ENCODE results near the gene CNPPD1. TPM values are rescaled to one million over a fixed set of nuclear protein-coding genes. Genes with fewer than 3 reads are reported as not detected.

The CNPPD1 gene
- total RNA-seq (10 to 100 TPM; 42.3 to 43.4 TPM), total RNA-seq (20.0 to 121 (median 77.9) reads per million in 172 experiments)
- polyA plus RNA-seq (2013, experiment 1 of 2) = 64.6 TPM
- polyA plus RNA-seq (2013, experiment 2 of 2) = 73.7 TPM

DNA sequence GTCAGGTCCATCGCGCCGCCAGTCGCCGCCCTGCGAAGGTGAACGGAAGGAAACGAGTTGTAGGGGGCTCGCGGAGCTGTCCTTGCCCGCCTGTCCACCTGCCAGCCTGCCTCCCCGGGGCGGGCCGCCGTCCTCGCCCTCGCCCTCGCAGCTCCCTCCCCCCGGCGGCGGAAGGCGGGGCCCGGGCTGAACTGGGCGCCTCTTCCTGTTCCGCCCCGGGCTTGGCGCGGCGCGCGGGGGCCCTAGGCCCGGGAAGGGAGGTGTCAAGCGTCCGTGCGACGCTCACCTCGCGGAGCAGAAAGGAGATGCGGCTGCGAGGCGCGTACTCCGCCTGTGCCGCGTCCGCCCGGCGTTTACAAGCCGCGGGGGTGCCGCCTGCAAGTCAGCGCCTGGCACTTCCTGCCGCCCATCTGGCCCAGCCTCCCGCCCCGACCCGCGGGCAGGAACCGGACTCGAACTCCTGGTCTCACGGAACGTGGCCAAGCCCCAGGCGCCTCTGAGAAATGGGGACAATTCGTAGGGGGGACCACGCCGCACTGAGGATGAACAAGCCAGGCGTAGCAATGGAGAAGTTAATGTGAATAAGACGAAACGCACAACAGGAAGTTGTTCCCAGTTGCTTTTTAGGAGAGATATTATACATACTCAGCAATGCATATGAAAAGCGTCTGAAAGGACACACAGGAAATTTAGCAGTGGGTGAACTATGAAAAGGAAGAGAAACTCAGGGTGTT, at the start of gene CNPPD1:
TSS of gene CNPPD1 (minus strand) at position 108 of the 734 bp plus-strand sequence. CDS start at position 11, 97 bp downstream.
- peak within 1 kb of the TSS; percentile 90 for H3K4me3 ChIP-seq (ENCODE audit: low read length)
- CTCF ChIA-PET = interaction anchor here (0.7 to 4.0 kb wide), 8 partner anchors 17 to 197 kb away, joined by 3 to 19 read pairs (median 4); partner anchors contain the start of genes ABCB6, NHEJ1 and ZFAND2B
- DNase-seq (peak; percentile 71 to 95 (median 88)), ATAC-seq (ENCODE audit: poor library complexity) (peak; percentile 74)
- peaks cover 81% of the 10 kb centered on the region for H3K4me1 ChIP-seq (ENCODE audit: insufficient read depth, low read length)
- peaks cover 82% of the 10 kb centered on the region for H3K36me3 Mint-ChIP-seq (ENCODE audit: low read depth)
- peaks cover 68% of the 10 kb centered on the region for H3K4me1 Mint-ChIP-seq (ENCODE audit: low read depth)
- H3K9me3 ChIP-seq (ENCODE audit: control insufficient read depth in 1 of 2, insufficient read depth in 1 of 2, low read length in 2 of 2) = no peaks in the 10 kb centered on the region
- H3K4me3 Mint-ChIP-seq = peak within 1 kb of the TSS; percentile 94
- no peaks in the 10 kb centered on the region for H3K27me3 ChIP-seq (ENCODE audit: control insufficient read depth in 1 of 2, insufficient read depth in 2 of 2, low read length in 2 of 2)
- POLR2A ChIA-PET = interaction anchor here (0.6 to 5.5 kb wide), 31 partner anchors 9 to 503 kb away, joined by 3 to 139 read pairs (median 7); partner anchors contain the start of genes ABCB6, ANKZF1, ATG9A and DNAJB2
- intact Hi-C loops (cut with DNase I, micrococcal nuclease) = loop anchor here (1.0 to 10.0 kb wide), 12 partner anchors 29 to 780 kb away; partner anchors contain the start of genes ANKZF1 (in 1 of the 2), ATG9A (in 1 of the 2), CTDSP1 (in 1 of the 2) and DNAJB2 (in 1 of the 2)
- H3K27ac ChIP-seq (ENCODE audit: low read depth in 1 of 2, low read length in 2 of 2) = peak within 1 kb of the TSS; percentile 97 to 99
- H3K36me3 ChIP-seq (ENCODE audit: insufficient read depth, low read length) = peaks cover 57% of the 10 kb centered on the region
- H3K27me3 Mint-ChIP-seq = no peaks in the 10 kb centered on the region
- peak within 1 kb of the TSS; percentile 99 for H3K27ac Mint-ChIP-seq
- TF ChIP-seq, protein P1, sequence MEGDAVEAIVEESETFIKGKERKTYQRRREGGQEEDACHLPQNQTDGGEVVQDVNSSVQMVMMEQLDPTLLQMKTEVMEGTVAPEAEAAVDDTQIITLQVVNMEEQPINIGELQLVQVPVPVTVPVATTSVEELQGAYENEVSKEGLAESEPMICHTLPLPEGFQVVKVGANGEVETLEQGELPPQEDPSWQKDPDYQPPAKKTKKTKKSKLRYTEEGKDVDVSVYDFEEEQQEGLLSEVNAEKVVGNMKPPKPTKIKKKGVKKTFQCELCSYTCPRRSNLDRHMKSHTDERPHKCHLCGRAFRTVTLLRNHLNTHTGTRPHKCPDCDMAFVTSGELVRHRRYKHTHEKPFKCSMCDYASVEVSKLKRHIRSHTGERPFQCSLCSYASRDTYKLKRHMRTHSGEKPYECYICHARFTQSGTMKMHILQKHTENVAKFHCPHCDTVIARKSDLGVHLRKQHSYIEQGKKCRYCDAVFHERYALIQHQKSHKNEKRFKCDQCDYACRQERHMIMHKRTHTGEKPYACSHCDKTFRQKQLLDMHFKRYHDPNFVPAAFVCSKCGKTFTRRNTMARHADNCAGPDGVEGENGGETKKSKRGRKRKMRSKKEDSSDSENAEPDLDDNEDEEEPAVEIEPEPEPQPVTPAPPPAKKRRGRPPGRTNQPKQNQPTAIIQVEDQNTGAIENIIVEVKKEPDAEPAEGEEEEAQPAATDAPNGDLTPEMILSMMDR (IDR thresholded peaks at IDR 0.05) = no peak
- H3K9me3 Mint-ChIP-seq = no peaks in the 10 kb centered on the region

DNA sequence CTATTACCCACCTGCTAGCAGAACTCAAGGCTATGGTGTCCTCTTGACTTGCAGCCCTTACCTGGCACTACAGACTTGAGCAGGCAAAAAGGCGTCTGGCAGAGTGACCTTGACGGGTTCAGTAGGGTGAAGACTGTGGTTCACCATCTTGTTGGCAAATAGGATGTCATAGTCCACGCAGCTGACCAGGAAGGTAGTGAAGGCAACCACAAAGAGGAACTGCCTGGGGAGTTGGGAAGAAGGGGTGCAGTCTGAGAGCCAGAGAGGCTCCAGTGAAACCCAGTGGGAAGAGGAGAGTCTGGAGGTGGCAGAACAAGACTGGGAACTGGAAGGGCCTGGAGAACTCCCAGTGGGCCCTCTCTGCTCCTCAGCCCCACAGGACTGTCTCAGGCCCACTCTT, 48.6 kb upstream of the CNPPD1 start:
- TF ChIP-seq, protein P1 (IDR thresholded peaks at IDR 0.05) = no peak
- H3K4me3 ChIP-seq (ENCODE audit: low read length) = no peak overlapping the region
- intact Hi-C loops (cut with DNase I, micrococcal nuclease) = loop anchor here in 1 of 2 experiments (5.0 kb wide), 1 partner anchor 67 kb away; no protein-coding TSS in a partner anchor
- H3K9me3 Mint-ChIP-seq = no peaks in the 10 kb centered on the region
- H3K36me3 Mint-ChIP-seq (ENCODE audit: low read depth) = peaks cover 80% of the 10 kb centered on the region
- no peak overlapping the region for H3K4me3 Mint-ChIP-seq
- H3K9me3 ChIP-seq (ENCODE audit: control insufficient read depth in 1 of 2, insufficient read depth in 1 of 2, low read length in 2 of 2) = no peaks in the 10 kb centered on the region
- no peak overlapping the region for H3K27ac ChIP-seq (ENCODE audit: low read depth in 1 of 2, low read length in 2 of 2)
- H3K4me1 Mint-ChIP-seq (ENCODE audit: low read depth) = peaks cover 47% of the 10 kb centered on the region
- H3K36me3 ChIP-seq (ENCODE audit: insufficient read depth, low read length) = peaks cover 61% of the 10 kb centered on the region
- DNase-seq (no peak), ATAC-seq (ENCODE audit: poor library complexity) (no peak)
- H3K4me1 ChIP-seq (ENCODE audit: insufficient read depth, low read length) = peaks cover 23% of the 10 kb centered on the region
- H3K27ac Mint-ChIP-seq = no peak overlapping the region
- no peaks in the 10 kb centered on the region for H3K27me3 Mint-ChIP-seq
- CTCF ChIA-PET = no interaction called here
- H3K27me3 ChIP-seq (ENCODE audit: control insufficient read depth in 1 of 2, insufficient read depth in 2 of 2, low read length in 2 of 2) = no peaks in the 10 kb centered on the region
- POLR2A ChIA-PET = no interaction called here

DNA sequence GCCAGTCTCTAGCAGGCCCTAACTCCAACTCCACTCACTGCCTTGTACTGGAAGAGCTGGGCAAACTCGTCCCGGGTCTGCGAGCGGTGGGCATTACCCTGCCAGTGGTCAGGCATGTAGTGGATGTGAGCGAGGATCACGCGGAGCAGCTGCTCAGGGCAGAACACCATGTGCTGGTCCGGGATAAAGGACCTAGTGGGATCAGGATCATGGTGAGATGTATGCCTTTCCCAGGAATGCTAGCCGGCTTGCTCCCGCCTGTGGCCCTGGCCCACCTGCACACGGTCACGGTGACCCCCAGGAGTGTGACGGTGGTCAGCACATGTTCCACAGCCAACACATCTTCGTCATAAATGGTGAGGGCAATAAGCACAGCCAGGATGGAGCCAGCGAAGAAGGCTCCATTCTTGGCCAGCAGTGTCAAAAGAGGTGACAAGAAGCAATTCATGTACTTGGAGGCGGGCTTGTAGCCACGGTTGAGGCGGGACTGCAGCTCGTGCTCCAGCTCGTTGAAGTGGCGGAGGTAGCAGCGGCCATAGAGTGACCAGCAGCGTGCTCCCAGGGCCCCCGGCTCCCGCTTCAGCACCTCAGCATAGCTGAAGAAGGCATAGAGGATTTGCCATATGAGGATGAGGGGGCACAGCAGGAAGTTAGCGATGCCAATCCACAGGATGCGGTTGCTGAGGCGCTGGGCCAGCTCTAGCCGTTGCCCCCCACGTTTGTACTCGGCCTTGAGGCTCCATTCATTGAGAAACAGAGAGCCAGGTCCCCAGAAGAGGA, 47.3 kb upstream of the CNPPD1 start:
- intact Hi-C loops (cut with DNase I, micrococcal nuclease) = no loop called here

More for the DNA sequence above, 47.3 kb upstream of the CNPPD1 start:
- ATAC-seq (ENCODE audit: poor library complexity) (no peak), DNase-seq (no peak)
- ChIA-PET CTCF (interaction anchor here (1.1 kb wide), 1 partner anchor 71 kb away, joined by 4 read pairs; no protein-coding TSS in a partner anchor), POLR2A (interaction anchor here (0.8 kb wide), 1 partner anchor 25 kb away, joined by 3 read pairs; no protein-coding TSS in a partner anchor)
- no peaks in the 10 kb centered on the region for H3K9me3 Mint-ChIP-seq
- TF ChIP-seq, protein P1 (IDR thresholded peaks at IDR 0.05) = no peak
- peaks cover 42% of the 10 kb centered on the region for H3K4me1 Mint-ChIP-seq (ENCODE audit: low read depth)
- Histone ChIP-seq H3K27me3 (ENCODE audit: control insufficient read depth in 1 of 2, insufficient read depth in 2 of 2, low read length in 2 of 2) (no peaks in the 10 kb centered on the region), H3K27ac (ENCODE audit: low read depth in 1 of 2, low read length in 2 of 2) (no peak overlapping the region), H3K9me3 (ENCODE audit: control insufficient read depth in 1 of 2, insufficient read depth in 1 of 2, low read length in 2 of 2) (no peaks in the 10 kb centered on the region), H3K36me3 (ENCODE audit: insufficient read depth, low read length) (peaks cover 68% of the 10 kb centered on the region), H3K4me3 (ENCODE audit: low read length) (no peak overlapping the region), H3K4me1 (ENCODE audit: insufficient read depth, low read length) (peaks cover 28% of the 10 kb centered on the region)
- peak overlapping the region; percentile 56 for H3K4me3 Mint-ChIP-seq
- H3K27ac Mint-ChIP-seq = peak overlapping the region; percentile 9
- H3K36me3 Mint-ChIP-seq (ENCODE audit: low read depth) = peaks cover 80% of the 10 kb centered on the region
- no peaks in the 10 kb centered on the region for H3K27me3 Mint-ChIP-seq
